Measurements from ENCODE around the gene SHROOM2. TPM values are rescaled to one million over a fixed set of nuclear protein-coding genes. Genes with fewer than 3 reads are reported as not detected.
A peak's percentile ranks its signal among the peaks of the same experiment; 100 is the strongest.

The SHROOM2 gene
- total RNA-seq, 1 experiment from 2014 or later = 5.3 TPM

- Histone ChIP-seq H3K79me2 (ENCODE audit: insufficient read depth, low read length) (no peaks in the 10 kb centered on the region), H3K4me1 (ENCODE audit: control insufficient read depth in 1 of 2, insufficient read depth in 2 of 2, low read length in 2 of 2) (peaks cover 10 to 21% of the 10 kb centered on the region in 2 experiments; a peak in 3 of 4 replicates), H3K36me3 (ENCODE audit: control insufficient read depth in 1 of 2, insufficient read depth in 2 of 2, low read length in 2 of 2) (no peaks in the 10 kb centered on the region), H3K9me2 (ENCODE audit: insufficient read depth) (no peaks in the 10 kb centered on the region), H3K27me3 (ENCODE audit: insufficient read depth, low read length) (no peaks in the 10 kb centered on the region), H4K20me1 (ENCODE audit: insufficient read depth) (no peaks in the 10 kb centered on the region), H3K9ac (ENCODE audit: low read length) (peak overlapping the region; percentile 23), H3K9me3 (ENCODE audit: control insufficient read depth in 1 of 2, insufficient read depth in 1 of 2, low read depth in 1 of 2, low read length in 2 of 2) (no peaks in the 10 kb centered on the region), H3K27ac (ENCODE audit: low read depth, low read length) (no peak overlapping the region), H3K4me3 (replicated peaks in 1 of 2; ENCODE audit: low read depth in 1 of 2, low read length in 2 of 2) (peak overlapping the region in 1 of 2 experiments; percentile 23; a peak in 1 of 4 replicates), H2AFZ (ENCODE audit: low read depth, low read length, poor library complexity, severe bottlenecking) (no peak overlapping the region), H3K4me2 (ENCODE audit: low read length) (peak overlapping the region; percentile 54)
- POLR2A ChIA-PET = no interaction called here
- CTCF ChIA-PET = no interaction called here
- RAD21 ChIA-PET (ENCODE audit: low non-redundant PET in 1 of 2, low total read pairs in 2 of 2, uncharacterized antibody in 2 of 2, unreplicated experiment in 2 of 2) = no interaction called here
- ATAC-seq (peak; percentile 85), DNase-seq (ENCODE audit: low read depth, low spot score) (no peak)
- TF ChIP-seq SP1 (IDR thresholded peaks at IDR 0.05; ENCODE audit: low read depth) (peak; percentile 35; the same call in 1 of the 2 replicates), CEBPB (IDR thresholded peaks at IDR 0.05; ENCODE audit: low read depth) (peak; percentile 55; the same call in 1 of the 2 replicates), SRF (IDR thresholded peaks at IDR 0.05; ENCODE audit: low read depth) (peak; percentile 34; the same call in 1 of the 2 replicates), CBX3 (IDR thresholded peaks at IDR 0.05; ENCODE audit: low read depth) (peak; percentile 30; the same call in 1 of the 2 replicates), FOSL1 (IDR thresholded peaks at IDR 0.05; ENCODE audit: low read depth) (peak; percentile 45; the same call in 1 of the 2 replicates), ZBTB33 (IDR thresholded peaks at IDR 0.05; ENCODE audit: extremely low read depth, insufficient replicate concordance, low read length) (no peak), JUND (IDR thresholded peaks at IDR 0.05) (peak; percentile 38; the same call in 1 of the 2 replicates), EZH2 (IDR thresholded peaks at IDR 0.05) (no peak)
- intact Hi-C loops (cut with micrococcal nuclease) = no loop called here
- no TSS peak for BruUV-seq (replicated peaks)
Observed at GRCh38 chrX:9847071-9847470, 60.8 kb downstream of the SHROOM2 start.

All from HCT116 (cell line).